Measurements from ENCODE around the gene SLC25A26. TPM values are rescaled to one million over a fixed set of nuclear protein-coding genes. Genes with fewer than 3 reads are reported as not detected.

The SLC25A26 gene
- total and polyA plus RNA-seq, 2 of the 13 experiments (the other 11 are each of a cell fraction or from before 2014, with no cell fraction given), result 23.1 to 32.7 TPM

GRCh38 chr3:66394753-66395249, 174.0 kb downstream of the SLC25A26 start:
- Histone ChIP-seq H2AFZ (ENCODE audit: low read length) (no peak overlapping the region), H3K27ac (ENCODE audit: extremely low read length, insufficient read depth, low read length) (no peak overlapping the region), H3K79me2 (ENCODE audit: insufficient read depth, low read length) (no peaks in the 10 kb centered on the region), H3K27me3 (ENCODE audit: control insufficient read depth in 1 of 2, insufficient read depth in 2 of 2, low read length in 2 of 2) (no peaks in the 10 kb centered on the region), H3K4me2 (ENCODE audit: low read depth, low read length) (no peak overlapping the region), H3K4me1 (ENCODE audit: insufficient read depth, low read length) (no peaks in the 10 kb centered on the region), H3K9ac (ENCODE audit: insufficient read depth, low read depth, low read length) (no peak overlapping the region), H3K4me3 (replicated peaks in 1 of 3; ENCODE audit: insufficient read depth in 1 of 3, low read depth in 2 of 3, low read length in 3 of 3) (no peak overlapping the region), H3K9me3 (ENCODE audit: low read length) (no peaks in the 10 kb centered on the region), H4K20me1 (ENCODE audit: insufficient read depth, low read length) (no peaks in the 10 kb centered on the region), H3K36me3 (replicated peaks in 1 of 2; ENCODE audit: control insufficient read depth in 1 of 2, insufficient read depth in 2 of 2, low read length in 2 of 2) (peaks cover 25 to 67% of the 10 kb centered on the region in 2 experiments)
- WGBS (ENCODE audit: low lambda C conversion rate), result 93% methylated on average over 8 of the region's 8 CpGs
- no TSS peak for BruUV-seq (replicated peaks)
- in situ Hi-C loops (cut with HindIII; ENCODE audit: extremely low pct_ligation_motif_present, low pct_unique_long_range_greater_than_20kb), result no loop called here
- DNase-seq (ENCODE audit: low spot score) (no peak), FAIRE-seq (no peak), ATAC-seq (no peak)
- no peak for TF ChIP-seq PITX1 (CRISPR knock-in tag; IDR thresholded peaks at IDR 0.05)
- TF ChIP-seq, protein P1, sequence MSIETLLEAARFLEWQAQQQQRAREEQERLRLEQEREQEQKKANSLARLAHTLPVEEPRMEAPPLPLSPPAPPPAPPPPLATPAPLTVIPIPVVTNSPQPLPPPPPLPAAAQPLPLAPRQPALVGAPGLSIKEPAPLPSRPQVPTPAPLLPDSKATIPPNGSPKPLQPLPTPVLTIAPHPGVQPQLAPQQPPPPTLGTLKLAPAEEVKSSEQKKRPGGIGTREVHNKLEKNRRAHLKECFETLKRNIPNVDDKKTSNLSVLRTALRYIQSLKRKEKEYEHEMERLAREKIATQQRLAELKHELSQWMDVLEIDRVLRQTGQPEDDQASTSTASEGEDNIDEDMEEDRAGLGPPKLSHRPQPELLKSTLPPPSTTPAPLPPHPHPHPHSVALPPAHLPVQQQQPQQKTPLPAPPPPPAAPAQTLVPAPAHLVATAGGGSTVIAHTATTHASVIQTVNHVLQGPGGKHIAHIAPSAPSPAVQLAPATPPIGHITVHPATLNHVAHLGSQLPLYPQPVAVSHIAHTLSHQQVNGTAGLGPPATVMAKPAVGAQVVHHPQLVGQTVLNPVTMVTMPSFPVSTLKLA (IDR thresholded peaks at IDR 0.05), result no peak
- no peak for TF ChIP-seq KMT2A (CRISPR knock-in tag; IDR thresholded peaks at IDR 0.05)
- no peak for TF ChIP-seq FOXK1 (CRISPR knock-in tag; IDR thresholded peaks at IDR 0.05; ENCODE audit: borderline replicate concordance, low read depth)
- TF ChIP-seq, protein P2, sequence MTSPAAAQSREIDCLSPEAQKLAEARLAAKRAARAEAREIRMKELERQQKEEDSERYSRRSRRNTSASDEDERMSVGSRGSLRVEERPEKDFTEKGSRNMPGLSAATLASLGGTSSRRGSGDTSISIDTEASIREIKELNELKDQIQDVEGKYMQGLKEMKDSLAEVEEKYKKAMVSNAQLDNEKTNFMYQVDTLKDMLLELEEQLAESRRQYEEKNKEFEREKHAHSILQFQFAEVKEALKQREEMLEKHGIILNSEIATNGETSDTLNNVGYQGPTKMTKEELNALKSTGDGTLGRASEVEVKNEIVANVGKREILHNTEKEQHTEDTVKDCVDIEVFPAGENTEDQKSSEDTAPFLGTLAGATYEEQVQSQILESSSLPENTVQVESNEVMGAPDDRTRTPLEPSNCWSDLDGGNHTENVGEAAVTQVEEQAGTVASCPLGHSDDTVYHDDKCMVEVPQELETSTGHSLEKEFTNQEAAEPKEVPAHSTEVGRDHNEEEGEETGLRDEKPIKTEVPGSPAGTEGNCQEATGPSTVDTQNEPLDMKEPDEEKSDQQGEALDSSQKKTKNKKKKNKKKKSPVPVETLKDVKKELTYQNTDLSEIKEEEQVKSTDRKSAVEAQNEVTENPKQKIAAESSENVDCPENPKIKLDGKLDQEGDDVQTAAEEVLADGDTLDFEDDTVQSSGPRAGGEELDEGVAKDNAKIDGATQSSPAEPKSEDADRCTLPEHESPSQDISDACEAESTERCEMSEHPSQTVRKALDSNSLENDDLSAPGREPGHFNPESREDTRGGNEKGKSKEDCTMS (CRISPR knock-in tag; conservative IDR thresholded peaks at IDR 0.05), result no peak
- no peak for TF ChIP-seq ZBTB20 (CRISPR knock-in tag; IDR thresholded peaks at IDR 0.05; ENCODE audit: borderline replicate concordance, low read depth)
- no peak for TF ChIP-seq ZNF724P (CRISPR knock-in tag; IDR thresholded peaks at IDR 0.05; ENCODE audit: borderline replicate concordance)
- no peak for TF ChIP-seq MLXIP (CRISPR knock-in tag; IDR thresholded peaks at IDR 0.05; ENCODE audit: borderline replicate concordance)
- TF ChIP-seq ZNF704 (CRISPR knock-in tag; IDR thresholded peaks at IDR 0.05; ENCODE audit: borderline replicate concordance), result no peak
- TF ChIP-seq ZNF205 (CRISPR knock-in tag; IDR thresholded peaks at IDR 0.05), result no peak
- TF ChIP-seq ZNF430 (CRISPR knock-in tag; IDR thresholded peaks at IDR 0.05), result no peak
- intact Hi-C loops (cut with micrococcal nuclease; ENCODE audit: unreplicated experiment), result no loop called here
- POLR2A ChIA-PET, result no interaction called here
- CTCF ChIA-PET (ENCODE audit: low intra/inter-chr PET ratio, low total read pairs), result no interaction called here
